Central memory CD4-positive, alpha-beta T cell (primary cell): ENCODE measurements around the gene GPRC6A.
"Not testable (repeated sequence)": the region's sequence is repeated elsewhere in the genome, so short reads cannot be mapped to it uniquely, and the experiment has no call there.

Source experiments
- DNase-seq: peaks from one replicate; pipeline ENCODE4 v3.0.0; 2022
- total RNA-seq, 3 experiments: gene quantifications; one replicate each; lab custom pipeline; 2026; lab: John Stamatoyannopoulos, UW

Gene GPRC6A
- 0 reads per million in 3 experiments for total RNA-seq

DNA sequence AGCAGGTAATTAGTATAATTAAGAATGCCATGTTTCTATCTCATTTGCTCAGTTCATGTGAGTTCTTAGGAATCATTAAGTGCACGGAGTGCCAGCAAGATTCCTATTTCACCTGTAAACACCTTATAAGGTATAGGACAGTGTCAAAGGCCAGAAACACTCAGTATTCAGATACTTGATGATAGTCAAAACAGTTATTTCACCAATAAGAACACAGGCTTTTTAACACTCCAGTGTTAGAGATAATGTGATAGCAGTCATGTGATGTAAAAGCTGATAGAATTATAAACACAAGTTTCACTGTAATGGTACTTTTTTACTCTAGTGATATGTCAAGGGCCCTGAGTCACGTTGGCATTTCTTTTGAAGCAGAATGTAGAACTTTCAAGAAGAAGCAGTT is at the start of gene GPRC6A:
GPRC6A (minus strand) TSS at position 101 of the 400 bp plus-strand sequence; CDS start at position 31, 70 bp downstream.
- DNase-seq: no peak

DNA sequence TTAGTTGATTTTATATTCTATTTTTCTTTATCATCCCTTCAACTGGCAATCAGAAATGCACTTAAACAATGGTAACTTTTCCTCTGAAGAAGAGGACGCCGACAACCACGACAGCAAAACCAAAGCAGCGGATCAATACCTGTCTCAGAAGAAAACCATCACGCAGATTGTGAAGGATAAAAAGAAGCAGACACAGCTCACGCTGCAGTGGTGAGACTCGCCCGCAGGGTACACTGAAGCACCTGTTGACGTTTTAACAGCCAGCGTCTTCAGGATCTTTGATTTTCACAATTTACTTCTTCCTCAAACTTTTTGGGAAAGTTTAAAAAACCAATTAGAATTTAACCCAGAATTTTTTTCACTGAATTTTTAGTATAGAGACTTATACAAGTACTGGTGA is 48.9 kb upstream of the GPRC6A start:
- DNase-seq: no peak

DNA sequence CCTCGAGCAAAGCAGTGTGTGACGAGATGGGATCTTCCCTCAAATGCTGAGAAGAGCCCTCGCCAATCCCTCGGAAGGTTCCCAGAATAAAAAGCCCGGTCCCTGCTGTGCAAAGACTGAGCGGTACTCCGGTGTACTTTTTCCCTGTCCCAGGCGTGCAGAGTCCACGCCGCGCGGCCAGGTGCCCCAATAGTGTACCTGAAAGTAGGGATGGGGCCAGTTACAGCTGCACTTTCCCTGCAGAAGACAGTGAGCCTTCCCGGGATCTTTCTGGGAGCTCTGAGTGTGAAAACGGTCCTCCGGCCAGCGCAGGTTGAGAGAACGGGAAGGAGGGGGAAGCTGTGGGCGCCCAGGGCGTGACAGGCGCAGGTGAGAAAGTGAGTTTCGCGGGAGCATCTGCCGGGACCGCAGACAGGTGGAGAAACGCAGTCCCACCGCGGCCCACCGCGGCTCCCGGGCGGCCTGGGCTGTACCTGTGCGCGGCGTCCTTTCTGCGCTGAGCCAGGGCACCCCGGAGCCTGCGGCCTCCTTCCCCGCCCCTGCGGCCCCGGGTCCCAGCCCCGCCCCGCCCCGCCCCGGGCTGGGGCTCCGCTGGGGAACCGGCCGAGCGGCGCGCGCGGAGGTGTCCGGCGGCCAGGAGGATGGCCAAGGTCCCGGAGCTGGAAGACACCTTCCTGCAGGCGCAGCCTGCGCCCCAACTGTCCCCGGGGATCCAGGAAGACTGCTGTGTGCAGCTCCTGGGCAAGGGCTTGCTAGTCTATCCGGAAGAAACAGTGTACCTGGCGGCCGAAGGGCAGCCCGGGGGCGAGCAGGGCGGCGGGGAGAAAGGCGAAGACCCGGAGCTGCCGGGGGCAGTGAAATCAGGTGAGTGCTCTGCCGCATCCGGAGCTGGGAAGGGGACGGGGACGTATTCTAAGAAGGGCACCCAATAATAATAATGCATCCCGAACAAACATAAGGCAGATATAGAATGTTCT is 48.0 kb upstream of the GPRC6A start, which contains the start of gene RFX6:
RFX6 (plus strand) TSS at position 608 of the 977 bp plus-strand sequence; CDS start at position 642, 34 bp downstream.
- no peak for DNase-seq

GRCh38 chr6:116876107-116876506 is 47.2 kb upstream of the GPRC6A start:
- DNase-seq: no peak

- no peak for DNase-seq
Measured at GRCh38 chr6:116872771-116873170, 43.9 kb upstream of the GPRC6A start.

GRCh38 chr6:116866281-116866871 is 37.5 kb upstream of the GPRC6A start:
- DNase-seq: no peak

DNA sequence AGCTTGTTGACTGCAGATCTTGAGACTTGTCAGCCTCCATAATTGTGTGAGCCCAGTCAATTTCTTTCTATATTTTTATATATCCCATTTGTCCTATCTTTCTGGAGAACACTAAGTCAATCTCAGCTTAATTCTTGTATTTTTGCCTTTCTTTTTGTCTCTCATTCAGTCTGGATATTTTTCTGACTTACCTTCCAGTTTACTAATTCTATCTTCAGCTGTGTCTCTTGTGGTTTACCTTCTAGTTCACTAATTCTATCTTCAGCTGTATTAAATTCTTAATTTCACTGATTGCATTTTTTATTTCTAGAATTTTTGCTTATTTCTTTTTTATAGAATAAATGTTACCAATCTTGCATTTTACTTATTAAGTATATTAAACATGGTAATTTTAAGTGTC is 30.4 kb upstream of the GPRC6A start:
- no peak for DNase-seq

GRCh38 chr6:116858060-116858459 is 29.2 kb upstream of the GPRC6A start:
- no peak for DNase-seq

- DNase-seq: no peak
Measured at GRCh38 chr6:116847227-116847626, 18.3 kb upstream of the GPRC6A start.

DNA sequence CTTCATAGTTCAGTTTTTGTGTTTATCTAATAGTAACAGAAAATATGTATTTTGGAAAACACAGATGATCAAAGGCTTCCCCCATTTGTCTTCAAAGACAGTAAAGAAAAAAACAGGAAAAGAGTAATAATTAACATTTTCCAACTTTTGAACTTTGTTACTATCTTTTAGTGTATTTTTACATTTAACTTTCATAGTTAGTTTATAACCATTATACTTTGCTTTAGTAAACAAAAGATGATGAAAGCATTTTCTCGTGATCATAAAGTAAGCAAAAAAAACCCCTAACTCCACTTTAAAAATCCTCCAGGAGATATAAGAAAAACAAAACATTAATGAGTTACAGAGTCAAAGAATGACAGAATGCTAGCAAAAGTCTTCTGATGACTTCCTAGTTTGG is 13.6 kb upstream of the GPRC6A start:
- DNase-seq: no peak

- no peak for DNase-seq
Measured at GRCh38 chr6:116840091-116840490, 11.2 kb upstream of the GPRC6A start.

- no peak for DNase-seq
Measured at GRCh38 chr6:116836606-116837342, 7.9 kb upstream of the GPRC6A start.

DNA sequence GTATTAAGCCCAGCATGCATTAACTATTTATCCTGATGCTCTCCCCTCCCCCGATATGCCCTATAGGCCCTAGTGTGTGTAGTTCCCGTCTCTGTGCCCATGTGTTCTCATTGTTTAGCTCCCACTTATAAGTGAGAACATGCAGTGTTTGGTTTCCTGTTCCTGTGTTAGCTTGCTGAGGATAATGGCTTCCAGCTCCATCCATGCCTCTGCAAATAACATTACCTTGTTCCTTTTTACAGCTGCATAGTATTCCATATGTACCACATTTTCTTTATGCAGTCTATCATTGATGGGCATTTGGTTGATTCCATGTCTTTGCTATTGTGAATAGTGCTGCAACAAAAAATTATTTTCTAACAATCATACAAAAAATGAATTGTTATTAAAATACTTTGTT is 5.6 kb upstream of the GPRC6A start:
- DNase-seq: not testable (repeated sequence)

GRCh38 chr6:116827561-116828240 is 1.2 kb downstream of the GPRC6A start:
- DNase-seq: no peak

- not testable (repeated sequence) for DNase-seq
Measured at GRCh38 chr6:116816336-116816735, 12.5 kb downstream of the GPRC6A start.

DNA sequence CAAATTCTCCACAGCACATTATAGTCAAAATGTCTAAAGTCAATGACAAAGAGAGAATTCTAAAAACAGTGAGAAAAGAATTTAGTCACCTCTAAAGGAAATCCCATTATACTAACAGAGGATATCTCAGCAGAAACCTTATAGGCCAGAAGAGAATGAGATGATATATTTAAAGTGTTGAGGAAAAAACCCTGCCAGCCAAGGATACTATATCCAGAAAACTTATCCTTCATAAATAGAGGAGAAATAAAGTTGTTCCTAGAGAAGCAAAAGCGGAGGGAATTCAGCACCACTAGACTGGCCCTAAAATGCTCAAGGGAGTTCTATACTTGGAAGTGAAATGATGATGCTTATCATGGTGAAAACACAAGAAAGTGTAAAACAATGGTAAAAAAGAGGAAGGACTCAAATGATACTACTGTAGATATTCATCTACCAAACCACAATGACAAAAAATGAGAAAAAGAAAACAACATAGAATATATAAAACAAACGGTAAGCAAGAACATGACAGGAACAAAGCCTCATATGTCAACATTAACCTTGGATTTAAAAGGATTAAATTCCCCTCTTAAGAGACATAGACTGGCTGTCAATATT is 16.7 kb downstream of the GPRC6A start:
- DNase-seq: no peak

DNA sequence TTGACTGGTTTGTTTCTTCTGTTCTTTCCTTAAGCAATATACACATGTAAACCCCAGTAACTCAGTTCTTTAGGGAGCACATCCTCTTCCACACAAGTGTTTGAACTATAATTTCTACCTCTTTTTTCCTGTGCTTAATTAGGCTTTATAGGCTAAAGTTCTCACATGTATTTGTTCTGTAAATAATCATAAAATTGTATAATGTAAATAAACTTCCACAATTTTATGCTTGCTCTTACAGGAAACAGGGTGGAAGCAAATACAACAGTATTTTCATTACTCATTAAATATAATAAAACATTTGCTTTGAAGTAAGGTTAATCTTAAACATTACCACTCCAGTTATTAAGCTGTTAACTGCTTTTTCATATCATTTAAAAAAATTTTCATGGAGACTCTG is 26.9 kb downstream of the GPRC6A start:
- no peak for DNase-seq

GRCh38 chr6:116799945-116800344 is 28.9 kb downstream of the GPRC6A start:
- no peak for DNase-seq

DNA sequence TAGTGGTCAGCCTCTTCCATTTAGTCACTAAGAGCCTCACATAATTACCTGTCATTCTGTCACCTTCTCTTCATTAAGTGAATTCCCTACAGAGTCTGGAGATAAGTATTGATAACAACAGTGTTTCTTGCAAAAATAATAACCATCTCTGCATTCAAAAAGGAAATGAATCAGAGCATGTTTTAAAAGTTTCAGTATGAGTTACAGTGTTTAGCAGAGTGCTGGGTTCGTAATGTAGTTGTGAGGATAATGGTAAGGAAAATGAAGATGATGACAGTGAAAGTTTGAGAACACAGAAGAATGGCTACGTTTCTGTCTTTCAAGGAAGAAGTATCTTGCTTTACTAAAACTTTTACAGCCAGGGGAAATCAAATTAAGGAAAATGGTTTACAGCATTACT is 31.3 kb downstream of the GPRC6A start:
- no peak for DNase-seq

DNA sequence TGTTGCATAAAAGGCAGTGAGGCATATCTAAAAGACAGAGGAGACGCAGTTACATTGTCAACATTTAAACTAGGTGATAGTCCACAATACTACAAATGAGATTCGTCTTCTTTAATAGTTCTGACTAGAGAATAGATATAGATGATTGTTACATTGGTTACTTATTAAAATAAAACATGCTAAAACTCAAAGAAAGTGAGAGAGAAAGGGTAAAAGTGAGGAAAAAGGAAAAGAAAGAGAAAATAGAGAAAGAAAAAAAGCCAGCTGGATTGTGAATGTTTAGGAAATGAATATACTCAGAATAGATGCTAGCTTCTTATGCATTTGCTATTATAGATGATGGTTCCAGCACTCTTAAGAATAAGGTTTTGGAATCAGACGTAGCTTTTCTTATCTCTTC is 35.7 kb downstream of the GPRC6A start:
- DNase-seq: no peak

- no peak for DNase-seq
Measured at GRCh38 chr6:116783852-116784251, 45.0 kb downstream of the GPRC6A start.

- no peak for DNase-seq
Measured at GRCh38 chr6:116779573-116780164, 49.2 kb downstream of the GPRC6A start.
